K562 (cell line): Measurements from ENCODE around the gene CACNA1C. TPM values are rescaled to one million over a fixed set of nuclear protein-coding genes. Genes with fewer than 3 reads are reported as not detected.

Source experiments
- ATAC-seq: fragments of 200-7000 bp; cut with Tn5 transposase; 3 replicates; pipeline ENCODE4 v1.9.1; 2020; ENCODE audit warnings: moderate library complexity
- BruUV-seq: library from RNA; stranded (reverse); fragments of 400-500 nt; replicated peaks from 2 replicates; lab custom pipeline; 2021; lab: Mats Ljungman, UMichigan
- CTCF ChIA-PET: fragments of 300-600 bp; formaldehyde crosslinking; extraction: SDS; loops from one replicate; lab custom pipeline; 2021; ENCODE audit warnings: low intra/inter-chr PET ratio; lab: Yijun Ruan, JAX
- POLR2A ChIA-PET: fragments of 300-600, 350-650 bp; sonication (Branson Sonifier 250); formaldehyde crosslinking; extraction: SDS; loops from one replicate; lab custom pipeline; 2021; ENCODE audit warnings: antibody characterized with exemption, inconsistent platforms; lab: Yijun Ruan, JAX
- DNase-seq, 4 experiments: peaks; one replicate each; pipeline versions ENCODE4 v3.0.0 to v3.0.0-alpha.2; 2011 to 2018; ENCODE audit warnings: low spot score in 3 of 4, mixed read lengths in 3 of 4; ENCODE audit errors: extremely low read depth in 1 of 4
- FAIRE-seq: peaks from 2 replicates; lab custom pipeline; 2011; peaks lifted over from hg19 to GRCh38; lab: Jason Lieb, UNC
- H2AFZ ChIP-seq: 2 replicates; pipeline ENCODE4 v1.6.0; 2011; ENCODE audit warnings: low read depth, low read length, control low read depth, inconsistent platforms
- H3K27ac ChIP-seq: fragments of 200-600 bp; 3 replicates; pipeline ENCODE4 v1.8.0; 2011; ENCODE audit warnings: low read depth, mild to moderate bottlenecking, control low read depth, inconsistent platforms, low read length, moderate library complexity, mixed read lengths; ENCODE audit errors: extremely low read depth
- H3K27me3 ChIP-seq, 2 experiments: fragments of 300-600 bp in 1 of 2; 2 replicates in 1 of 2; 3 replicates in 1 of 2; pipeline versions ENCODE4 v1.6.0 to v1.8.0; 2011; ENCODE audit warnings: inconsistent platforms in 2 of 2, low read length in 2 of 2, mild to moderate bottlenecking in 1 of 2, mixed read lengths in 1 of 2, moderate library complexity in 1 of 2; ENCODE audit not compliant: control insufficient read depth in 2 of 2, insufficient read depth in 2 of 2
- H3K36me3 ChIP-seq: fragments of 300-600 bp; 3 replicates; pipeline ENCODE4 v1.8.0; 2011; ENCODE audit warnings: mild to moderate bottlenecking, low read length, inconsistent platforms; ENCODE audit not compliant: control insufficient read depth, insufficient read depth
- H3K4me1 ChIP-seq, 2 experiments: fragments of 200-600 bp in 1 of 2; replicated peaks in 1 of 2; 2 replicates in 1 of 2; 3 replicates in 1 of 2; pipeline versions ENCODE4 v1.5.1 to v1.8.0; 2011; ENCODE audit warnings: inconsistent platforms in 2 of 2, low read length in 2 of 2, mild to moderate bottlenecking in 1 of 2, mixed read lengths in 1 of 2, moderate library complexity in 1 of 2; ENCODE audit not compliant: control insufficient read depth in 2 of 2, insufficient read depth in 2 of 2
- H3K4me2 ChIP-seq: 2 replicates; pipeline ENCODE4 v1.6.1; 2011; ENCODE audit warnings: low read length, control low read depth, inconsistent platforms, mixed read lengths; ENCODE audit not compliant: insufficient read depth
- H3K4me3 ChIP-seq: fragments of 200-600 bp; sonication (generic), shearing (Covaris generic); 2 replicates; pipeline ENCODE4 v1.5.1; 2016; ENCODE audit warnings: control low read depth, inconsistent platforms
- H3K79me2 ChIP-seq: fragments of 200-600 bp; 3 replicates; pipeline ENCODE4 v1.8.0; 2011; ENCODE audit warnings: low read length, inconsistent platforms; ENCODE audit not compliant: control insufficient read depth, insufficient read depth
- H3K9ac ChIP-seq, 2 experiments: 2 replicates each; pipeline versions ENCODE4 v1.6.0 to v1.6.1; 2011; ENCODE audit warnings: low read depth in 2 of 2, low read length in 2 of 2, control low read depth in 1 of 2, inconsistent platforms in 1 of 2, mild to moderate bottlenecking in 1 of 2, mixed read lengths in 1 of 2; ENCODE audit not compliant: insufficient read depth in 1 of 2
- H3K9me1 ChIP-seq: one replicate; pipeline ENCODE4 v1.6.0; 2011; ENCODE audit warnings: inconsistent platforms, mild to moderate bottlenecking, low read length, moderate library complexity; ENCODE audit not compliant: control insufficient read depth, insufficient read depth
- H3K9me3 ChIP-seq: replicated peaks from 2 replicates; pipeline ENCODE4 v1.5.1; 2011; ENCODE audit warnings: low read depth, low read length, inconsistent platforms; ENCODE audit not compliant: control insufficient read depth, insufficient read depth
- H4K20me1 ChIP-seq: replicated peaks from 2 replicates; pipeline ENCODE4 v1.6.1; 2011; ENCODE audit warnings: low read length, inconsistent platforms, mixed read lengths; ENCODE audit not compliant: control insufficient read depth, insufficient read depth
- FOSL1 ChIP-seq: fragments of 200-800 bp; sonication (Bioruptor generic); conservative IDR thresholded peaks from 2 replicates; pipeline ENCODE4 v1.6.1; 2016; ENCODE audit warnings: missing genetic modification characterization, missing compliant biosample characterization
- GATAD2A ChIP-seq: fragments of 450-650 bp; IDR thresholded peaks from 2 replicates; pipeline ENCODE4 v1.6.1; 2017
- NONO ChIP-seq, 2 experiments: fragments of 200-400 bp in 1 of 2; fragments of 450-650 bp in 1 of 2; formaldehyde crosslinking in 1 of 2; IDR thresholded peaks; 2 replicates each; pipeline ENCODE4 v1.6.1; 2017; ENCODE audit warnings: low read depth in 2 of 2, mild to moderate bottlenecking in 2 of 2, moderate library complexity in 2 of 2, low read length in 1 of 2
- TAL1 ChIP-seq: fragments of 450-650 bp; IDR thresholded peaks from 2 replicates; pipeline ENCODE4 v1.6.1; 2016; ENCODE audit warnings: mild to moderate bottlenecking
- XRCC5 ChIP-seq: fragments of 200-400 bp; formaldehyde crosslinking; IDR thresholded peaks from 2 replicates; pipeline ENCODE4 v1.6.1; 2017; ENCODE audit warnings: low read depth, mild to moderate bottlenecking, low read length
- ZFX ChIP-seq: sonication (generic); formaldehyde crosslinking; IDR thresholded peaks from 2 replicates; pipeline ENCODE4 v1.8.0; 2022; ENCODE audit warnings: mild to moderate bottlenecking, missing genetic modification reagents, moderate library complexity
- WGBS: fragments of 100-300 bp; shearing (Covaris generic); methylation state at CpG from one replicate; pipeline ENCODE4 v1.1.6; 2016; ENCODE audit warnings: low coverage, mixed read lengths; ENCODE audit not compliant: insufficient coverage; ENCODE audit errors: missing lambda C conversion rate; 5-methylcytosine and 5-hydroxymethylcytosine counted together
- in situ Hi-C: fragments of 300-500 bp; cut with MboI; formaldehyde crosslinking; loops from 4 replicates; pipeline ENCODE4 v1.15.0; 2018; ENCODE audit warnings: inconsistent platforms, mixed read lengths
- intact Hi-C: fragments of 100-400 bp; cut with micrococcal nuclease; formaldehyde crosslinking; loops from 2 replicates; pipeline ENCODE4 v1.14.2; 2022
- polyA plus RNA-seq, 8 experiments: library from polyadenylated mRNA; depleted of rRNA in 4 of 8; stranded (reverse) in 5 of 8; unstranded in 3 of 8; fragments of >200 nt; fragmentation: Nextera tagmentation in 2 of 8; fragmentation: Illumina TruSeq in 1 of 8; extraction: Ambion mirVana in 2 of 8; extraction: Trizol in 1 of 8; gene quantifications; 2 replicates each; pipeline versions ENCODE4 v1.2.1 to v1.2.3, GENCODE V29; 2011 to 2014; ENCODE audit warnings: inconsistent platforms in 1 of 8, missing spikeins in 1 of 8
- total RNA-seq, 7 experiments: library from RNA; depleted of rRNA in 6 of 7; stranded (reverse); fragments of >200 nt in 6 of 7; fragmentation: Illumina TruSeq in 2 of 7; extraction: Trizol in 2 of 7; gene quantifications; 2 replicates each; pipeline versions ENCODE4 v1.2.1 to v1.2.3, GENCODE V29; 2011 to 2021; ENCODE audit warnings: low replicate concordance in 1 of 7

CACNA1C gene
- total and polyA plus RNA-seq, 9 of the 15 experiments (the other 6 are each of a cell fraction or from before 2014, with no cell fraction given): not detected

DNA sequence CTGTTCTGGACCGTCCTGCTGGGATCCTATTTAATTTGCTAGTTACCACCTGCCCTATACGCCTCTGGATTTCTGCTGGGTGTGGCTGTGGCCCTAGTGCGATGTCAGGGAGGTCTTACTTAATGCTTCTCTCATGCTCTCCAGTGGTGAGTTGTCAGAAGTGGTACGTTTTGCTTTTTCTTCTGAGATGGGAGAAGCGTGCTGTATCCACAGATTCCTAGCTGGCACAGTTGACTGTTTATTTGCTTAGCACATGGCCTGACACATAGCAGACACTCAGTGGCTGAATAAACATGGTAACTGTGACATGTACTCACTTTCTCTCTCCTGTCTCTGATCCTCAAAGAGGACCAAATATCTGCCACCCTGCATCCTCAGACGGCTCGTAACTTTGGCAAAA is 107.3 kb downstream of the CACNA1C start (continued):
- TF ChIP-seq XRCC5 (no peak), FOSL1 (tag) (no peak), NONO (IDR thresholded peaks at IDR 0.05; ENCODE audit: low read depth in 2 of 2, low read length in 1 of 2) (no peak), GATAD2A (no peak)

DNA sequence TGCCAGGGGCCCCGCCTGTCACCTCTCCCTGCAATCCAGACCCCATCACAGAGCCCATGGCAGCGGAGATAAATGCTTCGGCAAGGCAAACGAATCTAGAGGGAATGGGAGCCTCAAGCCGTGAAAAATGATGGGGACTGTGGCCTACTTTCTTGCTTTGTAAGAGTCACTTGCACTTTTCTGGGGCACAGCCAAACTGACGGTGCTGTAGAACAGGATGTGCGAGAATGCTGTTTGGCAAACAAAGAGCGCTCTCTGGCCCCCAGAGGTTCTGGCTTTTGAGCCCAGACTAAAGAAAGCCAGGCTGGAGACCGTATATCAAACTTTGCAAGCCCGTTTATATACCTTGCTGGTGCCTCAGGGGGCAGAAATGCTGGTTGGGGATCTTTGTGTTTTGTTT is 108.7 kb downstream of the CACNA1C start:
- DNase-seq (no peak), ATAC-seq (no peak), FAIRE-seq (no peak)
- no peak overlapping the region for H3K27ac ChIP-seq
- in situ Hi-C loops (no loop called here), intact Hi-C loops (no loop called here)
- no peaks in the 10 kb centered on the region for H3K9me3 ChIP-seq
- no peaks in the 10 kb centered on the region for H4K20me1 ChIP-seq
- no peak overlapping the region for H3K4me3 ChIP-seq
- ChIA-PET POLR2A (interaction anchor here (0.8 kb wide), 1 partner anchor 11 kb away, joined by 3 read pairs; no protein-coding TSS in a partner anchor), CTCF (no interaction called here)
- H3K9ac ChIP-seq: no peak overlapping the region
- H3K27me3 ChIP-seq: peaks cover 3 to 16% of the 10 kb centered on the region in 2 experiments; a peak in 1 of 5 replicates
- no peaks in the 10 kb centered on the region for H3K36me3 ChIP-seq
- no peak overlapping the region for H3K4me2 ChIP-seq
- TF ChIP-seq ZFX: no peak
- no peak for TF ChIP-seq TAL1
- WGBS: 2% methylated on average over 9 of the region's 10 CpGs
- no TSS peak for BruUV-seq
- no peaks in the 10 kb centered on the region for H3K79me2 ChIP-seq
- no peak overlapping the region for H2AFZ ChIP-seq
- no peaks in the 10 kb centered on the region for H3K9me1 ChIP-seq
- no peaks in the 10 kb centered on the region for H3K4me1 ChIP-seq
